Activated gamma-delta T cell treated with Interleukin-2 at 50 U/mL for 16 hours (primary cell): Measurements from ENCODE around the gene SKA1.
"Not testable (repeated sequence)": the region's sequence is repeated elsewhere in the genome, so short reads cannot be mapped to it uniquely, and the experiment has no call there.

ENCODE experiments used
- DNase-seq: peaks from one replicate; pipeline ENCODE4 v3.0.0-alpha.2; 2020

SKA1 gene

GRCh38 chr18:50432915-50433314, 58.1 kb downstream of the SKA1 start:
- no peak for DNase-seq

GRCh38 chr18:50436742-50437141, 61.9 kb downstream of the SKA1 start:
- DNase-seq = not testable (repeated sequence)

GRCh38 chr18:50439460-50440015, 64.7 kb downstream of the SKA1 start:
- no peak for DNase-seq

GRCh38 chr18:50441016-50441415, 66.2 kb downstream of the SKA1 start:
- no peak for DNase-seq

- DNase-seq = no peak
These were observed 66.7 kb downstream of the SKA1 start for GRCh38 chr18:50441501-50441900.
